ENCODE results near the gene PHC3. TPM values are rescaled to one million over a fixed set of nuclear protein-coding genes. Genes with fewer than 3 reads are reported as not detected.

The PHC3 gene
- polyA plus RNA-seq, 1 donor from 2014 or later, result 18.6 TPM

- Histone ChIP-seq H3K79me2 (replicated peaks; ENCODE audit: insufficient read depth, low read length) (peaks cover 29% of the 10 kb centered on the region), H3K4me3 (ENCODE audit: low read length) (no peak overlapping the region), H3K9me3 (ENCODE audit: low read length) (peaks cover 6% of the 10 kb centered on the region), H4K20me1 (ENCODE audit: insufficient read depth) (no peaks in the 10 kb centered on the region), H3K36me3 (ENCODE audit: insufficient read depth, low read length) (peaks cover 10% of the 10 kb centered on the region), H2AFZ (ENCODE audit: low read depth, low read length) (no peak overlapping the region), H3K27me3 (ENCODE audit: insufficient read depth, low read depth, low read length) (no peaks in the 10 kb centered on the region), H3K27ac (ENCODE audit: low read length) (no peak overlapping the region), H3K9me2 (ENCODE audit: insufficient read depth, low read length) (no peaks in the 10 kb centered on the region), H3K4me2 (ENCODE audit: low read length) (no peak overlapping the region), H3K9ac (ENCODE audit: low read length) (no peak overlapping the region), H3F3A (ENCODE audit: insufficient read depth, low read length, poor library complexity, severe bottlenecking) (no peaks in the 10 kb centered on the region)
- TF ChIP-seq REST (IDR thresholded peaks at IDR 0.05; ENCODE audit: borderline replicate concordance), result no peak
- TF ChIP-seq EP300 (conservative IDR thresholded peaks at IDR 0.05; ENCODE audit: poor library complexity, severe bottlenecking), result no peak
- no peak for TF ChIP-seq CTCF (IDR thresholded peaks at IDR 0.05; ENCODE audit: poor library complexity, severe bottlenecking)
- TF ChIP-seq SMC3 (conservative IDR thresholded peaks at IDR 0.05; ENCODE audit: poor library complexity), result no peak
- no peak for TF ChIP-seq EZH2 (IDR thresholded peaks at IDR 0.05; ENCODE audit: borderline replicate concordance, insufficient read depth, low read length, poor library complexity, severe bottlenecking)
- no peak for TF ChIP-seq TAF1 (IDR thresholded peaks at IDR 0.05; ENCODE audit: low read depth)
- no peak for TF ChIP-seq MXI1 (conservative IDR thresholded peaks at IDR 0.05; ENCODE audit: poor library complexity, severe bottlenecking)
- TF ChIP-seq RAD21 (conservative IDR thresholded peaks at IDR 0.05), result no peak
- no peak for TF ChIP-seq POLR2AphosphoS5 (IDR thresholded peaks at IDR 0.05)
Observed at GRCh38 chr3:170163956-170164645, 17.4 kb downstream of the PHC3 start.

- Histone ChIP-seq H3K79me2 (replicated peaks; ENCODE audit: insufficient read depth, low read length) (peaks cover 28% of the 10 kb centered on the region), H3K36me3 (ENCODE audit: insufficient read depth, low read length) (peaks cover 10% of the 10 kb centered on the region), H3K4me3 (ENCODE audit: low read length) (no peak overlapping the region), H4K20me1 (ENCODE audit: insufficient read depth) (no peaks in the 10 kb centered on the region), H3K9ac (ENCODE audit: low read length) (no peak overlapping the region), H2AFZ (ENCODE audit: low read depth, low read length) (no peak overlapping the region), H3K9me3 (ENCODE audit: low read length) (peaks cover 6% of the 10 kb centered on the region), H3K27me3 (ENCODE audit: insufficient read depth, low read depth, low read length) (no peaks in the 10 kb centered on the region), H3K9me2 (ENCODE audit: insufficient read depth, low read length) (no peaks in the 10 kb centered on the region), H3K27ac (ENCODE audit: low read length) (no peak overlapping the region), H3K4me2 (ENCODE audit: low read length) (no peak overlapping the region), H3F3A (ENCODE audit: insufficient read depth, low read length, poor library complexity, severe bottlenecking) (no peaks in the 10 kb centered on the region)
- TF ChIP-seq TAF1 (IDR thresholded peaks at IDR 0.05; ENCODE audit: low read depth), result no peak
- TF ChIP-seq RAD21 (conservative IDR thresholded peaks at IDR 0.05), result no peak
- no peak for TF ChIP-seq SMC3 (conservative IDR thresholded peaks at IDR 0.05; ENCODE audit: poor library complexity)
- no peak for TF ChIP-seq POLR2AphosphoS5 (IDR thresholded peaks at IDR 0.05)
- no peak for TF ChIP-seq CTCF (IDR thresholded peaks at IDR 0.05; ENCODE audit: poor library complexity, severe bottlenecking)
- TF ChIP-seq REST (IDR thresholded peaks at IDR 0.05; ENCODE audit: borderline replicate concordance), result no peak
- no peak for TF ChIP-seq MXI1 (conservative IDR thresholded peaks at IDR 0.05; ENCODE audit: poor library complexity, severe bottlenecking)
- TF ChIP-seq EP300 (conservative IDR thresholded peaks at IDR 0.05; ENCODE audit: poor library complexity, severe bottlenecking), result no peak
- no peak for TF ChIP-seq EZH2 (IDR thresholded peaks at IDR 0.05; ENCODE audit: borderline replicate concordance, insufficient read depth, low read length, poor library complexity, severe bottlenecking)
Observed at GRCh38 chr3:170162630-170163029, 18.9 kb downstream of the PHC3 start.

Measured in neural cell (in vitro differentiated cells).